GM21723 (cell line): ENCODE measurements around the gene LSS.

Source experiments
- ATAC-seq: cut with Tn5 transposase; IDR thresholded peaks from one replicate; pipeline ENCODE4 v1.9.1; 2021; ENCODE audit warnings: mild to moderate bottlenecking, moderate library complexity; ENCODE audit not compliant: unreplicated experiment

Gene LSS

GRCh38 chr21:46219591-46220239 is 8.9 kb downstream of the LSS start:
- ATAC-seq, result no peak

DNA sequence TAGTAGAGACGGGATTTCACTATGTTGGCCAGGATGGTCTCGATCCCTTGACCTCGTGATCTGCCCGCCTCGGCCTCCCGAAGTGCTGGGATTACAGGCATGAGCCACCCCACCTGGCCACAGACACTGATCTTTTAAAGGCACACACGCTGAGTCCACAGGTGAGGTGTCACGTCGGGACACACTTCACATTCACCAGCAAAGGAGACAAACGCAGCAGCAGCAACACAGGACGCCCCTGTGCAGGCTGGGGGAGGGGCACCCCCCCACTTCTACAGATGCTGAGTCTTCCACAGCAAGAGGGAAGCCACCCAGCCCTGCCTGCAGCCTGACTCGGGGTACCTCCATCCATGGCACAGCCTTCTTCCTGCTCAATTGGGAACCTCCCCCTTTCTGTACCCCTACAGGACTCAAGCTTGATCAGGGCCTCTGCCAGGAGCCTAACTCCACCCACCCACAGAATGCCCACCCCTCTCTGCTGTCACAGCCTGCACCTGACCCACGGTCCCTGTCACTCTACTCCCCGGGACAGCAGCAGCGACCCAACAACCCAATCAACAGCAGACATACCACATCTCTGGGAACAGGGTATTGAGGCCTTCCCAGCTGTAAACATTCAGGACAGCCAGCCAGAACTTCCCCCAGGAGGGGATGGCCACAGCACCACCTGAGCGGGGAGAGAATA is 9.5 kb downstream of the LSS start:
- ATAC-seq, result no peak

DNA sequence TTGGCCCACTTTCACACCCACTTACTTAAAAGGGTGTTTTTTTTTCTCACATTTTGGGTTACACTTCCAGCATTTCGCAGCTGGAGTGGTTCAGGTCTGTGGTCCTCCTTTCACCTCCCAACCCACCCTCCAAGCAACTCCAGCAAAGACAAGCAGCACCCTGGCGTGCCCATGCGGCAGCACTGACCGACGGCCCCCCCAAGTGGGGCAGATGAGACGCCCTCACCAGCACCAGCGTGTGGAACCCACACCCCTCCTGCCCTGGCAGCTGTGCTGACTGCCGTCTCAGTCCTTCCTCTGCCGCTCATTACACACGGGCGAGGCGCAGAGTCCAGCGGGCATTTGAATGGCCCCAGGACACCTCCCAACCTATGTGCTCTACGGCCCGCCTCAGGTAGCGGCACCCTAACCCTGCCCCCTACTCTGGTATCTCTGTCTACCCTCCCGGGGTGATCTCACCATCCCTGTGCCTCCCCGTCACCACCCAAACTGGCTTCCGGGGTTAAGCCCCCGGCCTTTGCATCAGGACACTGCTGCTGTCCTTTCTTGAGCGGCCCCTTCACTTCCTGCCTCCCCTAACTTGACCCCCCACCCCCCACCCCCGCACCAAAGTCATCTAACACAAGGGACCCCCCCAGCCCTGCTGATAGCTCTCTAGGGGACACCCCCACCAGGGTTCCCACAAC is 10.9 kb downstream of the LSS start:
- ATAC-seq, result no peak

GRCh38 chr21:46216132-46216747 is 12.3 kb downstream of the LSS start:
- no peak for ATAC-seq

GRCh38 chr21:46215436-46216131 is 13.0 kb downstream of the LSS start:
- ATAC-seq, result no peak

DNA sequence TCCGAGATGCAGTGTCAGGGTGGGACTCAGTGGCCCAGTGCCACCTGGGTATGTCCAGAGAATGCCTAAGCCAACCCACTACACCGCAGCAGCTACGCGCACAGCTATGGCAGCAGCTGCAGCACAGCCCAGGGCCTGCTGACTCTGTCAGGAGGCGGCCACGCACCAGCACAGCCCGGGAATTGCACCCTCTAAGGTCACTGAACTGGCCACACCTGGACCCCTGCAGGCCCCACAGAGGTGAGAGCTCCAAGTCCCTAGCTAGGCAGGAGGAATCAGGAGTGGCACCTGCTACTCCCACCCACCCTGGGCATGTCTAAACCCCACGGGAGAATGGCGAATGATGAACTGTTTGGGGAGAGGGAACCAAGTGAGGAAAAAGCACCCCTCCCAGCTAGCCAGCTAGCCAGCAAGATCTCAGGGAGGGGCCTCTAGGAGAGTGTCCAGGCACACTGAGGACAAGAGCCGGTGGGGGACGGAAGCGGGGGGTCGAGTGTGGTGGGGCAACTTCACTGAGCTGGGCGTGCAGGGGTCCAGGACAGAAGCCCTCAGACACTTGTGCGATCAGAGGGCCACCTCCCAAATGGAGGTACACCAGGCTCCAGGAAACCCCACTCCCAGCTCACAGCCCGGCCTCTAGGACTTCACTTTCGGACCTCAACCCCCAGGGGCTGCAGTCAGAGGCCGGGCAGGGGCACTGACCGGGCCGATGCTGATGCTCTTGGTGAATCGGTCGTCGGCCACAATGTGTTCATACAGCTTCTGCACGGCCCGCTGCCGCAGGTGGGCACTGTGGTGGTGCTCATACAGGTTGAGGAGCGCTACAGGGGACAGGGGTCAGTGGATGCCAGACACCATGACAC is 13.9 kb downstream of the LSS start:
- ATAC-seq, result no peak

GRCh38 chr21:46213620-46214286 is 14.8 kb downstream of the LSS start:
- ATAC-seq, result no peak

DNA sequence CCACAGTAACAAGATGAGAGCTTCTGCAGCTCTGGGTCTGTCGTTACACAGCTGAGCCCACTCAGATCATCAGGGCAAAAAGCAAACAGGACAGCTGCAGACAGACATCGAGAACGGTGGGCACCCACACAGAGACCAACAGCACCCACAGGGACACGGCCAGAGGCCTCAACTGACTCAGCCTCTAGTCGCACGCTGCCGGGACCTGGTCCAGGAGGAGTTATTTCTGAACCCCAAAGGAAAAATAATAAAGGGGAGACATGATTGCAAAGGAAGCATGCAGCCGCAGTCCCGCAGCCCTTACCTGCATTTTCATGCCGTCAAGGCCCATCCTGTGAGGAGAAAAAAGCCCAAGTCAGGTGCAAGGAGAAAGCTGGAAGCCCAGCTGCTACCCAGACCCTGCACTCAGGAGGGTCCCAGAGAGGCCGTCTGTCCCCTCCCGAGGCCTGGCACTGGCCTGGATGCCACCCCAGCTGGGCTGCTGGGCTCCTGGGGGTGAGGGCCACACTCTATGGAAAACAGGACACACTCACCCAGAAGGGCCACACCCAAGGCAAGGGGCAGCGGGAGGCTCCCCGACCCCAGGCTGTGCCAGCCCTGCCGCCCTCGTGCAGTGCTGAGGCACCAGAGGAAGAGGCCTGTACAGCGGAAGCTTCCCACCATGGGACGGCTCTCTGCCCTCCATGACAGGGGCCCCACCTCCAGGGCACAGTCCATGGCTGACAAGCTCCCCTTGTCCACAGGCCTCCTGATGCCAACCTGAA is 15.7 kb downstream of the LSS start:
- no peak for ATAC-seq

- ATAC-seq, result no peak
These were observed 16.5 kb downstream of the LSS start for GRCh38 chr21:46211786-46212720.

DNA sequence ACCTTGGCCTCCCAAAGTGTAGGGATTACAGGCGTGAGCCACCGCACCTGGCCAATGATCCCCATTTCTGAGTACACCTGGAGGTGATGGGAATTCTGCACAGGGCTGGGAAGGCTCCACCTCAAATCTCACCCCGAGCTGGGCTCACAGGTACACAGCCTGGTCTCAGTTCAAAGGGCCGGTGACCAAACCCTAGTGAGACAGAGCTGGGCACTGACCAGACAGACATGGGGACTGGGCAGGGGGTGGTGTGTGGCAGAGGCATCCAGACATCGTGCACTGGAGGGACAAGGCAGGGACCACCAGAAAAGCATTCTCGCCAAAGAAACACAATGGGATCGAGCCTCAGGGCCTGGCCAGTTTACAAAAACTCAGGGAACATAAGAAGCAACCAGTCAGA is 17.2 kb downstream of the LSS start:
- ATAC-seq, result no peak

GRCh38 chr21:46210378-46211136 is 18.0 kb downstream of the LSS start:
- no peak for ATAC-seq

- ATAC-seq, result no peak
These were observed 19.5 kb downstream of the LSS start for GRCh38 chr21:46208761-46209721.

GRCh38 chr21:46207920-46208591 is 20.5 kb downstream of the LSS start:
- no peak for ATAC-seq

DNA sequence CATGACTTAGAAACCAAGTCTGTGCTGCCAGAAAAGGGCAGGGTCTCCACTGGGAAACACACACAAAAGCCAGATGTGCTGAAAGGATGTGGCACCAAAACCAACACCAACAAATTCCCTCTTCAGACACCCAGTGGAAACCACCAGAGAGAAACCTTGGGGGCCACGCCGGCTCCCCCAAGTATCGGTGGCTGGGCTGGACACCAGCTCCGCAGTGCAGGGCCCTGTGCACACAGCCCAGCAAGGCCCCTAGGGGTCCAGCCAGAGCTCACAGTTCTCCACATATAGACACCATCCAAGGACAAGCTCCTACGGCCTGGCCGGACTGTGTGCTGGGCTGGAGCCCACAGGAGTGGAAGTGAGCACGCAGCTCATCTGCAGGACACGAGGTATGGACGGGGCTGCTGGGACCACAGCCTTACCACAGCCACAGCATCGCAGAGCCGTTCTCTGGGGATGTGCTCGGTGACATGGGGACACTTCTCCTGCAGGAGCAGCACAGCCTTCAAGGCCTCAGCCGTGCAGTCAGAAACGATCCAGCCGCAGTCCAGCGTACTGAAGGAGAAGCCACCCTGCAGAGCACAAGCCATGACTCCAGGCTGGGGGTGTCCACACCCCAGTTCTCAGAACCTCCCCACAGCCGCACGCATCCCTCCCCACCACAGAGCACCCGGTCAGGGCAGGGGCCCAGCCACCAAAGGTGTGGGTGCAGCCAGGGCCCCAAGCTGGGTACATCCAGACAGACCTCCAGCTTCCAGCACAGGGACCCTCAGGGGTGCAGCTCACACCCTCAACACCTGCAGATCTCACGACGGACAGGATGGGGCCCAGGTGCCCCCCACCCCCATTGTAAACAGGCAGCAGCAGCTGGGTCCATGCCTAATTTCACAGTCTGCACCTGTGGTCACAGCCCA is 21.3 kb downstream of the LSS start:
- no peak for ATAC-seq
